Measurements from ENCODE around the gene KRT80.

KRT80 gene

DNA sequence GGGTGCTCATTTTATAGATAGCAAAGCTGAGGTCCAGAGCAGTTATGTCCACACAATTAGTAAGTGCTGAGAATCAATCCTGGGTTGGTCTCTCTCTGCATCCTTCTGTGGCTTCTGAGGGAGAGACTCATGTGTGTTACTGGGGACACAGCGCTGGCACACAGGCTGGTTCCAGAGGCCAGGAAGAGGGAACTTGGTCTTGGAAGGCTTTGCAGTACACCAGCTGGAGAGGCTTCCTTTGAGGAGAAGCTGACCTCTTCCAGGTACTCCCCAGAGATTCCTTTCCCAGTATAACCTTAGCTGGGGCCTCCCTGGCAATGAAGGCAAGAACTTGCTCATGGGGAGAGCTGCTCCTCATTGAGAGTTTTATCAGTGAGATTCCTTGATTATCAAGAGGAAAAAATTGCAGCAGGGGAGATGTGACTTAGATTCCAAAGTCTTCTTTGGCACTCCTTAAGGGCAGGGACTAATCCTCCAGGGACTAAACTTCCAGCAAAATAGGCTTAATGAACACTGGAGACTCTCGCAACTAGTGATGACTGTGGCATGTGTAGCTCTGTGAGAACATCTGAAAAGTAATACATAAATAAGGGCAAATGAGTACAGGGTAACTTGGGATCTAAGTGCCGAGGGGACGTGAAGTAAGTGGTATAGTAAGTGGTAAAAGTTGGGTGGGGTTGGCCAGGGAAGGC, 13.9 kb upstream of the KRT80 start:
- no peak for DNase-seq (ENCODE audit: low read depth)
- no peak overlapping the region for H3K4me3 ChIP-seq (ENCODE audit: low read depth, low read length)
- TF ChIP-seq, protein P1, sequence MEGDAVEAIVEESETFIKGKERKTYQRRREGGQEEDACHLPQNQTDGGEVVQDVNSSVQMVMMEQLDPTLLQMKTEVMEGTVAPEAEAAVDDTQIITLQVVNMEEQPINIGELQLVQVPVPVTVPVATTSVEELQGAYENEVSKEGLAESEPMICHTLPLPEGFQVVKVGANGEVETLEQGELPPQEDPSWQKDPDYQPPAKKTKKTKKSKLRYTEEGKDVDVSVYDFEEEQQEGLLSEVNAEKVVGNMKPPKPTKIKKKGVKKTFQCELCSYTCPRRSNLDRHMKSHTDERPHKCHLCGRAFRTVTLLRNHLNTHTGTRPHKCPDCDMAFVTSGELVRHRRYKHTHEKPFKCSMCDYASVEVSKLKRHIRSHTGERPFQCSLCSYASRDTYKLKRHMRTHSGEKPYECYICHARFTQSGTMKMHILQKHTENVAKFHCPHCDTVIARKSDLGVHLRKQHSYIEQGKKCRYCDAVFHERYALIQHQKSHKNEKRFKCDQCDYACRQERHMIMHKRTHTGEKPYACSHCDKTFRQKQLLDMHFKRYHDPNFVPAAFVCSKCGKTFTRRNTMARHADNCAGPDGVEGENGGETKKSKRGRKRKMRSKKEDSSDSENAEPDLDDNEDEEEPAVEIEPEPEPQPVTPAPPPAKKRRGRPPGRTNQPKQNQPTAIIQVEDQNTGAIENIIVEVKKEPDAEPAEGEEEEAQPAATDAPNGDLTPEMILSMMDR (IDR thresholded peaks at IDR 0.05; ENCODE audit: low read depth, low read length, missing control alignments) = no peak

DNA sequence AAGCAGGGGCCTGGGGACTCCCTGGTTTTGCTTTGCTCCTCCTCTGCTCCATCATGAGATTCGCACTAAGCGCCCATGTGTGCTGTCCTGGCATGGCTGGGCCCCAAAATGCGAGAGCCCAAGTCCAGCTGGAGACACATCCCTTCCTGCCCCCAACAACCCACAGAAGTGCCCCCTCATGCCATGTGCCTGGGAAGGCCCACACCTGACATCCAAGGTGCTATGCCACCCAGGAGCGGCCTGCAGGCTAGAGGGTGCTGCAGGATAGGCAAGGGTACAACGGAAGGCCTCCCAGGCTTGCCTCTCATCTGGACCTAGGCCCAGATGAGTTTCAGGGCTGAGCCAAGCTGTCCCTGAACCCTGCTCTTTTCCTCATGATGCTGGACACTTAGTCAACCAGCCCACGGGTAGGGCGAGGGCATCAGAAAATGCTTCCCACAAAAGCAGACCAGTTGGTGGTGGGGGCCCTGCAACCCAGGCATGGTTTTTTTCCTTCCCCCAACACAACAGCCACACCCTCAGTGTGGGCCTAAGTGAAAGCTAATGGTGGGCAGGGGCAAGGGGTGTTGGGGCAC, 13.2 kb upstream of the KRT80 start:
- no peak overlapping the region for H3K4me3 ChIP-seq (ENCODE audit: low read depth, low read length)
- TF ChIP-seq, protein P1 (IDR thresholded peaks at IDR 0.05; ENCODE audit: low read depth, low read length, missing control alignments) = no peak
- no peak for DNase-seq (ENCODE audit: low read depth)

DNA sequence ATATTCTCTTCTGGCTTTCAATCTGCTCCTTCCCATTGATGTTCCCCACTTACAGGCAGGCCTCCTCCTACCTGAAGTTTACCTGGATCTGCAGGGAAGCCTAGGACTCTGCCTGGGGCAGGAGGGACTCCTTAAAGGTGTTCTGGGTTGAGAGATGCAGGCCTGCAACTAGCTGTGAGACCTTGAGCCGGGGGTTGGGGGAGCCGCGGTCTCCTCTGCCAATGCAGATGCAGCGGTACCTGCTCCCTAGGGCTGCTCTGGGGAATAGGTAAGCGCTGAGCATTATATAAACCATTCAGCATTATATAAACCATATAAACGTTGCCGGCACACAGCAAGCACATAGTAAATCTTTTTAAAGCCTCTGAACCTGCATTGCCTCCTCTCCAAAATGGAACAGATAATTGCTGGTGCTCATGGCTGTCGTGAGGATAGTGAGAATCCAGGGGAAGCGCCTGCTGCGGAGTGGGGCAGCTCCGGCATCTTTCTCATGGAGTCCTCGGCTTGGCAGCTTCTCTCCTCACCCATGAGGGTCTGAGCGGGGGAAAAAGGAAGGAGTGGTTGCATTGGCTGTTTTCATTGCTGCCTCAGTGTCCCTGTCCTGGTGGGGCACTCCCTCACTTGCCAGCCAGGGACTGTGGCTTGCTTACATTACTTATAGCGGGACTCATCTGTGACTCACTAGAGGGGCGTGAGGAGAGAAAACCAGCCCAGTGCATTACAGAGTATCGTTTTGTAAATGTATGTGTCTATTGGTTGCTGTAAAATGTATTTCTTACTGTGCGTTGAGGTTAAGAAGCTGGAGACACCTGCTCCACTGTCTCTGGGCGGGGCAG, 12.5 kb upstream of the KRT80 start:
- TF ChIP-seq, protein P1 (IDR thresholded peaks at IDR 0.05; ENCODE audit: low read depth, low read length, missing control alignments) = no peak
- H3K4me3 ChIP-seq (ENCODE audit: low read depth, low read length) = no peak overlapping the region
- DNase-seq (ENCODE audit: low read depth) = no peak

DNA sequence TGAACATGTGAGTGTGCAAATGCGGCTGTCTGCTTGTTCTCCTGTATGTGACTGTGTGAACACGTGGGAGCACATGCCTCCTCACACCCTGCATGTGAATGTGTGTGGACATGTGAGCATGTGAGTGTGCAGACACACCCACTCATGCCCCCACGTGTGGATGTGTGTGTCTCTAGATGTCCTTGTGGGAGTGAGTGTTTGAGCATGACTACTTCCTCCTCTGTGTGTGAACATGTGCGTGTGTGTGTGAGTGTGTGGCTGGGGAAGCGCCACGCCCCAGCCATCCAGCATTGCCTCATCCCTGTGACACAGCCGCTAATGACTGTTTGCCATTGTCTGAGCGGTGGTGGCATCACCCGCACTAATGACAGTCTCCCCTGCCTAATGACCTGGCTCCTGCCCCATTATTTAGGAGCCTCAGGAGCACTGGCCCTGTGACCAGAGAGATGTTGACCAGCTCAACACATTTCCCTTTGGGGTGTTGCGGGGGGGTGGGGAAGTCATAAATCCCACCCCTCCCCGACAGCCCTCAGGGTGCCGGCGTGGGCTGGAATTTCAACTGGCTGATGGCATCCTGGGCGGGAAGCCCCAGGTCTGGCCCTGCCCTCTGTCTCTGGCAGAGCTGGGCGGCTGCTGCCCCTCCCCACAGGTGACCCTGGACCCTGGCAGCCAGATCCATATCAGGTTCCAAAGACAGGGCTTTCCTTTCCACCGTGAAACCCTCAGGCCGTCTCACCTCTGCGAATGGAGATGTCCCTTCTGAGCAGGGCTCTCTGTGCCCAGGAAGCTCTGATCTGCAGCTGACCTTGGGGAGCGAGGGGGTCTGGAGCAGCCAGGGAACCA, 11.5 kb upstream of the KRT80 start:
- TF ChIP-seq, protein P1 (IDR thresholded peaks at IDR 0.05; ENCODE audit: low read depth, low read length, missing control alignments) = no peak
- no peak for DNase-seq (ENCODE audit: low read depth)
- H3K4me3 ChIP-seq (ENCODE audit: low read depth, low read length) = no peak overlapping the region

DNA sequence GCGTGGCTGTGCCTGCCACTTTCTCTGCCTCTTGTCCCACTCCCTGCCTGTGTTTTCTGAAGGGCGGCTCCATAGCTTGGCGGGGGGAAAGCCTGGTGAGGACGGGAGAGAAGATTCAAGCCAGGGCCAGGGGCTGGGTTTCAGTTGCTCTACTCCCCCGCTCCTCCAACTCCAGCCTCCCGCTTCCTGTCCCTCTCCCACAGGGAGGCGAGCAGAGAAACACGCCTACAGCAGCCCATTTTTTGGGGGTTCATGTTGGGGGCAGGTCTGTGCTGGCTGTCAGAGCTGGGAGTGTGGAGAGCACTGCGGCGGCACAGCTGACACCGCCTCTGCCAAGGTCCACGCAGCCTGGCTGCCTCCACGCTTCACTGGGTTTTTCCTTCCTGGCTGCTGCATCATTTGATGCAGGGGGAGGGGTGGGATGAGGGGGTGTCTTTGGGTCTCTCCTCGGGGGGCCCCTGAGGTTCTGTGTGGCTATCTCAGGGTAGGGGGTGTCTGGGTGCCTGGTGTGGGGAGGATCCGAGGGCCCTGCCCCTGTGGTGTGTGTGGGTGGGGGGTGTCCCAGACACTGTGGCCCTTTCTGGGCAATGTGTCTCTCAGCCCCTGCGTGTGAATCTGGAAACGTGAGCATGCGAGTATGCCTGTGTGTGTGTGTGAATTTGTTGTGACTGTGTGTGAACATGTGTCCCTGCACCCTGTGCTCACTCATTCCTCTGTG, 10.7 kb upstream of the KRT80 start:
- TF ChIP-seq, protein P1 (IDR thresholded peaks at IDR 0.05; ENCODE audit: low read depth, low read length, missing control alignments) = no peak
- no peak overlapping the region for H3K4me3 ChIP-seq (ENCODE audit: low read depth, low read length)
- peak; percentile 10 for DNase-seq (ENCODE audit: low read depth)

DNA sequence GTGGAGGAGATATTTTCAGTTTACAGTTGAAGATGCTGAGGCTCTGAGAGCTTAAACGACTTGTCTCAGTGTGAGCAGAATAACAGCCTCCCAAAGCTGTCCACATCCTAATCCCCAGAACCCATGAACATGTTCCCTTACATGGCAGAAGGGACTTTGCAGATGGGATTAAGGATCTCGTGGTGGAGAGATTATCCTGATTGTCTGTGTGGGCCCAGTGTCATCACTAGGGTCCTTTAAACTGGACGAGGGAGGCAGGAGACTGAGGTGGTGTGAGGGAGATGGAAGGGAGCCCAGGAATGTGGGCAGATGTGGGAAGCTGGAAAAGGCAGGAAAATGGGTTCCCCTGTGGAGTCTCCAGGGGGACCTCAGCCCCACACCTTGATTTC, 9.6 kb upstream of the KRT80 start:
- DNase-seq (ENCODE audit: low read depth) = no peak
- no peak overlapping the region for H3K4me3 ChIP-seq (ENCODE audit: low read depth, low read length)
- TF ChIP-seq, protein P1 (IDR thresholded peaks at IDR 0.05; ENCODE audit: low read depth, low read length, missing control alignments) = no peak
